Muscle layer of colon (tissue), 2 donors: ENCODE results near the gene GTF3C1.
"Not testable (repeated sequence)": the region's sequence is repeated elsewhere in the genome, so short reads cannot be mapped to it uniquely, and the experiment has no call there.

Experiments
- H3K27ac ChIP-seq: one replicate; pipeline ENCODE4 v1.7.0; 2013; ENCODE audit warnings: low read depth, mild to moderate bottlenecking, low read length, moderate library complexity
- H3K27me3 ChIP-seq, 2 donors: one replicate each; pipeline ENCODE4 v1.7.0; 2013; ENCODE audit warnings: low read length in 2 of 2, mild to moderate bottlenecking in 2 of 2; ENCODE audit not compliant: insufficient read depth in 2 of 2, control insufficient read depth in 1 of 2
- H3K36me3 ChIP-seq: one replicate; pipeline ENCODE4 v1.7.0; 2013; ENCODE audit warnings: mild to moderate bottlenecking, low read length; ENCODE audit not compliant: insufficient read depth
- H3K4me1 ChIP-seq: one replicate; pipeline ENCODE4 v1.7.0; 2013; ENCODE audit warnings: mild to moderate bottlenecking, low read length; ENCODE audit not compliant: insufficient read depth
- H3K4me3 ChIP-seq, 2 donors: one replicate each; pipeline ENCODE4 v1.7.0; 2013; ENCODE audit warnings: low read length in 2 of 2, low read depth in 1 of 2, mild to moderate bottlenecking in 1 of 2, moderate library complexity in 1 of 2
- H3K9ac ChIP-seq: one replicate; pipeline ENCODE4 v1.7.0; 2013; ENCODE audit warnings: low read length
- H3K9me3 ChIP-seq: one replicate; pipeline ENCODE4 v1.7.0; 2013; ENCODE audit warnings: mild to moderate bottlenecking, low read length
- donor health status: abdominal sarcoma.
- donor health status: Adenocarcinoma of cecum.

Gene GTF3C1

DNA sequence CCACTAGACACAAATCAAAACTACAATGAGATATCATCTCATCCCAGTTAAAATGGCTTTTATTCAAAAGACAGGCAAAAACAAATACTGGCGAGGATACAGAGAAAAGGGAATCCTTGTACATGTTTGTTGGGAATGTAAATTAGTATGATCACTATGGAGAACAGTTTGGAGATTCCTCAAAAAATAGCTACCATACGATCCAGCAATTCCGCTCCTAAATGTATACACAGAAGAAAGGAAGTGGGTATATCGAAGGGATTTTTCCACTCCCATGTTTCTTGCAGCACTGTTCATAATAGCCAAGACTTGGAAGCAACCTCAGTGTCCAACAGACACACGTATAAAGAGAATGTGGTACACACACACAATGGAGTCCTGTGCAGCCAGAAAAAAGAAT, 35.5 kb upstream of the GTF3C1 start:
- Histone ChIP-seq H3K4me3 (no peak overlapping the region), H3K27ac (no peak overlapping the region), H3K27me3 (no peaks in the 10 kb centered on the region), H3K9ac (no peak overlapping the region), H3K9me3 (no peaks in the 10 kb centered on the region), H3K4me1 (no peaks in the 10 kb centered on the region), H3K36me3 (peaks cover 4% of the 10 kb centered on the region)

- no peak overlapping the region for H3K4me3 ChIP-seq
- no peak overlapping the region for H3K27ac ChIP-seq
- H3K27me3 ChIP-seq, result no peaks in the 10 kb centered on the region
- no peaks in the 10 kb centered on the region for H3K9me3 ChIP-seq
- H3K9ac ChIP-seq, result no peak overlapping the region
- H3K4me1 ChIP-seq, result no peaks in the 10 kb centered on the region
- H3K36me3 ChIP-seq, result peaks cover 4% of the 10 kb centered on the region
These were observed 33.9 kb upstream of the GTF3C1 start for GRCh38 chr16:27583634-27584033.

- H3K4me3 ChIP-seq, result no peak overlapping the region
- no peaks in the 10 kb centered on the region for H3K4me1 ChIP-seq
- H3K9me3 ChIP-seq, result no peaks in the 10 kb centered on the region
- no peaks in the 10 kb centered on the region for H3K27me3 ChIP-seq
- no peak overlapping the region for H3K9ac ChIP-seq
- no peak overlapping the region for H3K27ac ChIP-seq
- peaks cover 4% of the 10 kb centered on the region for H3K36me3 ChIP-seq
These were observed 33.2 kb upstream of the GTF3C1 start for GRCh38 chr16:27582883-27583282.

DNA sequence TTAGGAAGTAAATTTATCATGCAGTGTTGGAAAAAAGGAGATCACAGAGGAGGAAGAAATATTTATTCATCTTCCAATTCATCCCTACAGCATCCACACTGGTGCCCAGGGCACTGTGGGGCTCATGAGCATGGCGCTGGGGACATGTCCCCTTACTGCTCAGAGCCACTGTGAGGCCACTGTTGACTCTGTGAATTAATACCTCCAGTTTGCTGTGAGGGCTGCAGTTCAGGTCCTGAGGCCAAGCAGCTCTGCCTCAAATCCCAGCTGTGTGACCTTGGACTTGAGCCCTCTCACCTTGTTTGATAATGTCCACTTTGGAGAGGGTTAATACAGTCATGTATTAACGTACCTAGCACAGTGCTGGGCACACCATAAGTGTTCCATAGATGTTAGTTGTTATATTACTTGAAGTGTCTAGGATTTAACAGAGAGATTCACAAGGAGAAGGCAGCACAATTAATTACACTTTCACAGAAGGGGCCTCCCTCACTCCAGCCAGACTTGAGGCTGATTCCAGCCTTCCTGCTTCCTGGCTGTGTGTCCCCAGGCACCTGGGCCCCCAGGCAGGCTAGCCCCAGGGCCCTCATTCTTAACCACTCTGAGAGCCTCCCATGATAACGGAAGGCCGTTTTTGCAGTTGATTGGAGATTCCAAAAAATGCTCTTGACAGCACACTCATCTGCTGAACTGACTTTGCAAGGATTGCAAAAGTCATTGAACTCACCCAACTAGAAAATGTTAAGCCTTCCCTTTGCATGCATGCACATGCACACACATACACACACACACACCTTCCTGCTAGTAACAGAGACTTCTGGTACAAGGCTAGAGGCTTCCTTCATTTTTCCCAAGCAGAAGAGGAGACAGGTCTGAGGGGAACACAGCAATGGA, 29.6 kb upstream of the GTF3C1 start:
- Histone ChIP-seq H3K4me3 (no peak overlapping the region), H3K9me3 (no peaks in the 10 kb centered on the region), H3K36me3 (peaks cover 4% of the 10 kb centered on the region), H3K27me3 (no peaks in the 10 kb centered on the region), H3K9ac (no peak overlapping the region), H3K27ac (no peak overlapping the region), H3K4me1 (no peaks in the 10 kb centered on the region)

DNA sequence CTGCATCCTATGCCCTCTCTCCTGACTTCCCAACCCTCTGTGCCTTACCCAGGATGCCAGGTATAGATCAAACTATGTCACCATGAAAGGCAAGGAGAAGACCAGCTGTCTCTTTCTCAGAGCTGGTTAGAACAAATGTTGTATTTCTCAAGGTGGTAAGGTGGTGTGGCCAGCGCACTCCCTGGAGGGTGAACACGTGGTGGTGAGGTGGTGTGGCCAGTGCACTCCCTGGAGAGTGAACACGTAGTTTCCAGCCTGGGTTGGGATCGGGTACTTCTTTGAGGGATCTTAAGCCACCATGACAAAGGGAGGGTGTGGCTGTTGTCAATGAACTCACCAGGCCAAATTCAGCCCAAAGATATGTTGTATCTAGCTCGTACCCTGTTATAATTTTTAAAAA, 27.0 kb upstream of the GTF3C1 start:
- H3K4me1 ChIP-seq, result no peaks in the 10 kb centered on the region
- no peaks in the 10 kb centered on the region for H3K9me3 ChIP-seq

GRCh38 chr16:27572711-27573110, 23.0 kb upstream of the GTF3C1 start:
- Histone ChIP-seq H3K4me3 (no peak overlapping the region), H3K36me3 (no peaks in the 10 kb centered on the region), H3K9me3 (no peaks in the 10 kb centered on the region), H3K27me3 (no peaks in the 10 kb centered on the region), H3K9ac (no peak overlapping the region), H3K27ac (no peak overlapping the region), H3K4me1 (no peaks in the 10 kb centered on the region)

More for the DNA sequence above, 27.0 kb upstream of the GTF3C1 start:
- Histone ChIP-seq H3K27me3 (no peaks in the 10 kb centered on the region), H3K27ac (no peak overlapping the region), H3K36me3 (no peaks in the 10 kb centered on the region), H3K9ac (no peak overlapping the region), H3K4me3 (no peak overlapping the region)

GRCh38 chr16:27571433-27572326, 22.0 kb upstream of the GTF3C1 start:
- no peaks in the 10 kb centered on the region for H3K36me3 ChIP-seq
- H3K4me3 ChIP-seq, result no peak overlapping the region
- no peaks in the 10 kb centered on the region for H3K9me3 ChIP-seq
- H3K9ac ChIP-seq, result no peak overlapping the region
- no peaks in the 10 kb centered on the region for H3K4me1 ChIP-seq
- H3K27ac ChIP-seq, result no peak overlapping the region
- H3K27me3 ChIP-seq, result no peaks in the 10 kb centered on the region

DNA sequence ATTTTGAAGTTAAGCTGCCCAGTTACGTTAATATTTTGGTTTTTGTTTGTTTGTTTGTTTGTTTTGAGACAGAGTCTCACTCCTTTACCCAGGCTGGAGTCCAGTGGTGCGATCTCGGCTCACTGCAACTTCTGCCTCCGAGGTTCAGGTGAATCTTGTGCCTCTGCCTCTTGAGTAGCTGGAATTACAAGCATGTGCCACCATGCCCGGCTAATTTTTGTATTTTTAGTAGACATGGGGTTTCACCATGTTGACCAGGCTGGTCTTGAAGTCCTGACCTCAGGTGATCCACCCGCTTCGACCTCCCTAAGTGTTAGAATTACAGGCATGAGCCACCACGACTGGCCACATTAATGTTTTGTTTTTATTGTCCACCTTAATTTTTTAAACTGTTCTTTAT, 21.3 kb upstream of the GTF3C1 start:
- not testable (repeated sequence) for H3K27ac ChIP-seq, H3K27me3 ChIP-seq, H3K9me3 ChIP-seq, H3K4me3 ChIP-seq, H3K36me3 ChIP-seq, H3K4me1 ChIP-seq, H3K9ac ChIP-seq

GRCh38 chr16:27568077-27568476, 18.4 kb upstream of the GTF3C1 start:
- no peak overlapping the region for H3K27ac ChIP-seq
- no peak overlapping the region for H3K9ac ChIP-seq
- no peaks in the 10 kb centered on the region for H3K27me3 ChIP-seq
- H3K36me3 ChIP-seq, result no peaks in the 10 kb centered on the region
- no peak overlapping the region for H3K4me3 ChIP-seq
- no peaks in the 10 kb centered on the region for H3K4me1 ChIP-seq
- no peaks in the 10 kb centered on the region for H3K9me3 ChIP-seq

DNA sequence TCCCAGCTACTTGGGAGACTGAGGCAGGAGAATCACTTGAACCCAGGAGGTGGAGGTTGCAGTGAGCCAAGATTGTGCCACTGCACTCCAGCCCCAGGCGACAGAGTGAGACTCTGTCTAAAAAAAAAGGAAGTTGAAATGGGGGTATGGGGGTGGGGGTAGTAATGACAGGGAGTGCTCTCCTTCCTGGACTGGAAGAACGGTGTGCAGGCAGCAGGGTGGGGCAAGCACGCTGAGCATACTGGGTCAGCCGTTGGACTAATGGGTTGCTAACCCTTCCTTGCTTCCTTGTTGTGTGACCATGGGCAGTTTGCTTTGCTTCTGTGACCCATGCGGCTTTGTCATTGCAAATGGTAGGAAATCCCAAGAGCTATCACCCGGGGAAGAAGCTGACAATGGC, 16.7 kb upstream of the GTF3C1 start:
- Histone ChIP-seq H3K9me3 (no peaks in the 10 kb centered on the region), H3K9ac (no peak overlapping the region), H3K36me3 (no peaks in the 10 kb centered on the region), H3K4me1 (no peaks in the 10 kb centered on the region), H3K4me3 (no peak overlapping the region), H3K27me3 (no peaks in the 10 kb centered on the region), H3K27ac (no peak overlapping the region)

- no peaks in the 10 kb centered on the region for H3K9me3 ChIP-seq
- no peak overlapping the region for H3K9ac ChIP-seq
- H3K27ac ChIP-seq, result no peak overlapping the region
- H3K4me1 ChIP-seq, result no peaks in the 10 kb centered on the region
- H3K4me3 ChIP-seq, result no peak overlapping the region
- H3K27me3 ChIP-seq, result no peaks in the 10 kb centered on the region
- no peaks in the 10 kb centered on the region for H3K36me3 ChIP-seq
These were observed 14.5 kb upstream of the GTF3C1 start for GRCh38 chr16:27564224-27564623.
